H1 (cell line): ENCODE results near the gene KDM6B.

Experiments used
- ASH2L ChIP-seq: fragments of 200-600, 300-600 bp; sonication (generic); IDR thresholded peaks from one replicate; pipeline ENCODE4 v1.7.1; 2017; ENCODE audit warnings: low read length
- ATF3 ChIP-seq: IDR thresholded peaks from 2 replicates; pipeline ENCODE4 v1.6.1; 2011; ENCODE audit warnings: low read depth, mild to moderate bottlenecking, low read length; ENCODE audit not compliant: insufficient read depth
- BACH1 ChIP-seq: IDR thresholded peaks from 2 replicates; pipeline ENCODE4 v1.6.1; 2012; ENCODE audit warnings: low read length, improper control_type of control experiment
- CBX5 ChIP-seq: fragments of 300-800, 300-1000 bp; sonication (generic); IDR thresholded peaks from 2 replicates; pipeline ENCODE4 v1.7.1; 2016; ENCODE audit warnings: antibody characterized with exemption, low read length, low read depth
- CREB1 ChIP-seq: IDR thresholded peaks from 2 replicates; pipeline ENCODE4 v1.6.1; 2012; ENCODE audit warnings: inconsistent platforms
- CTCF ChIP-seq, 3 experiments: IDR thresholded peaks; 1 replicate in 2 of 3; 2 replicates in 1 of 3; pipeline versions ENCODE4 v1.5.1 to v1.6.1; 2011; ENCODE audit warnings: low read length in 3 of 3, mild to moderate bottlenecking in 3 of 3, inconsistent platforms in 2 of 3, low read depth in 1 of 3, moderate library complexity in 1 of 3; ENCODE audit not compliant: insufficient read depth in 1 of 3; ENCODE audit errors: control extremely low read depth in 1 of 3
- EP300 ChIP-seq, 2 experiments: IDR thresholded peaks; 1 replicate in 1 of 2; 2 replicates in 1 of 2; pipeline ENCODE4 v1.6.1; 2011 to 2012; ENCODE audit warnings: low read depth in 2 of 2, low read length in 2 of 2, mild to moderate bottlenecking in 2 of 2, borderline replicate concordance in 1 of 2, inconsistent platforms in 1 of 2, moderate library complexity in 1 of 2
- EZH2 ChIP-seq: fragments of 200-600 bp; sonication (generic); IDR thresholded peaks from 2 replicates; pipeline ENCODE4 v1.7.1; 2012; ENCODE audit warnings: low read depth, mild to moderate bottlenecking, moderate library complexity, low read length, inconsistent platforms; ENCODE audit not compliant: severe bottlenecking
- MAX ChIP-seq: IDR thresholded peaks from 2 replicates; pipeline ENCODE4 v1.6.1; 2012; ENCODE audit warnings: inconsistent platforms
- SIN3A ChIP-seq, 2 experiments: IDR thresholded peaks in 1 of 2; conservative IDR thresholded peaks in 1 of 2; 2 replicates each; pipeline ENCODE4 v1.6.1; 2011 to 2012; ENCODE audit warnings: low read length in 2 of 2, improper control_type of control experiment in 1 of 2, low read depth in 1 of 2, mild to moderate bottlenecking in 1 of 2
- TAF1 ChIP-seq: IDR thresholded peaks from 2 replicates; pipeline ENCODE4 v1.6.1; 2011; ENCODE audit warnings: mild to moderate bottlenecking, low read depth, low read length
- USF2 ChIP-seq: IDR thresholded peaks from 2 replicates; pipeline ENCODE4 v1.6.1; 2011; ENCODE audit warnings: low read length, improper control_type of control experiment
- ZNF274 ChIP-seq: IDR thresholded peaks from 2 replicates; pipeline ENCODE4 v1.7.0; 2012; ENCODE audit warnings: low read length, borderline replicate concordance; ENCODE audit errors: extremely low read depth

- TF ChIP-seq CTCF (IDR thresholded peaks at IDR 0.05; ENCODE audit: control extremely low read depth in 1 of 3, insufficient read depth in 1 of 3, low read depth in 1 of 3, low read length in 3 of 3), result peak; percentile 69 to 88 (median 73)
- peak; percentile 86 for TF ChIP-seq CREB1
- TF ChIP-seq SIN3A (conservative IDR thresholded peaks at IDR 0.05 in 1 of 2, IDR thresholded peaks at IDR 0.05 in 1 of 2; ENCODE audit: low read depth in 1 of 2, low read length in 2 of 2), result peak; percentile 84 to 96; a peak in 3 of 4 replicates
- no peak for TF ChIP-seq ASH2L
- TF ChIP-seq ZNF274, result no peak
- no peak for TF ChIP-seq ATF3
- TF ChIP-seq BACH1, result no peak
- no peak; the same call in 1 of the 2 replicates for TF ChIP-seq TAF1
- no peak for TF ChIP-seq EP300 (IDR thresholded peaks at IDR 0.05; ENCODE audit: borderline replicate concordance in 1 of 2, low read depth in 2 of 2, low read length in 2 of 2)
- no peak for TF ChIP-seq CBX5
- TF ChIP-seq EZH2, result no peak
- no peak for TF ChIP-seq USF2
- TF ChIP-seq MAX, result peak; percentile 94
Measured at GRCh38 chr17:7834957-7835813, 1.2 kb downstream of the KDM6B start.
